Measurements from ENCODE around the gene ADGRG7. TPM values are rescaled to one million over a fixed set of nuclear protein-coding genes. Genes with fewer than 3 reads are reported as not detected.

The ADGRG7 gene
- total and polyA plus RNA-seq, 7 experiments from 2014 or later = not detected

DNA sequence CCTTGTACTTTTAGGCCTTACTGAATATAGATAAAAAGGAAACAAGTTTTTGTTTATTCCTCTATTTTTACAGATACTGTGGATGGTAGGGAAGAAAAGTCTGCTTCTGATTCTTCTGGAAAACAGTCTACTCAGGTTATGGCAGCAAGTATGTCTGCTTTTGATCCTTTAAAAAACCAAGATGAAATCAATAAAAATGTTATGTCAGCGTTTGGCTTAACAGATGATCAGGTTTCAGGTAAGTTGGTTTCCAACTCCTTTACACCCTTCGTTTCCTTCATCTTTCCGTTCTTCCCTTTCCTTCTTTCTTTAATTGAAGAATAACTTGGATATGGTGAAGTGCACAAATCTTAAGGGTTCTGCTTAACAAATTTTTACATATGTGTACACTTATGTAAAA, 123.0 kb downstream of the ADGRG7 start:
- DNase-seq (no peak), ATAC-seq (no peak)
- ChIA-PET CTCF (no interaction called here), POLR2A (interaction anchor here (0.7 kb wide), 1 partner anchor 14 kb away, joined by 3 read pairs; no protein-coding TSS in a partner anchor)
- Histone ChIP-seq H3K4me1 (ENCODE audit: control insufficient read depth in 2 of 2, insufficient read depth in 2 of 2, low read length in 2 of 2) (no peaks in the 10 kb centered on the region), H3K36me3 (ENCODE audit: control insufficient read depth in 2 of 3, insufficient read depth in 3 of 3, low read length in 3 of 3) (peaks cover 0 to 59% (median 16%) of the 10 kb centered on the region in 3 experiments), H3K9me3 (ENCODE audit: control insufficient read depth in 2 of 3, low read length in 3 of 3) (no peaks in the 10 kb centered on the region), H3K27me3 (ENCODE audit: control insufficient read depth in 2 of 2, insufficient read depth in 2 of 2, low read length in 2 of 2) (no peaks in the 10 kb centered on the region), H3K4me3 (ENCODE audit: low read length) (no peak overlapping the region), H3K27ac (ENCODE audit: low read depth, low read length) (no peak overlapping the region)
- intact Hi-C loops (cut with micrococcal nuclease) = loop anchor here (2.0 to 5.0 kb wide), 2 partner anchors 14 to 80 kb away; no protein-coding TSS in a partner anchor
- H3K9me3 Mint-ChIP-seq = no peaks in the 10 kb centered on the region
- peaks cover 7 to 25% (median 16%) of the 10 kb centered on the region in 7 donors for H3K4me1 Mint-ChIP-seq
- H3K27me3 Mint-ChIP-seq = no peaks in the 10 kb centered on the region
- no peak overlapping the region for H3K27ac Mint-ChIP-seq
- no peak overlapping the region for H3K4me3 Mint-ChIP-seq
- peaks cover 15 to 61% (median 30%) of the 10 kb centered on the region in 5 donors for H3K36me3 Mint-ChIP-seq

DNA sequence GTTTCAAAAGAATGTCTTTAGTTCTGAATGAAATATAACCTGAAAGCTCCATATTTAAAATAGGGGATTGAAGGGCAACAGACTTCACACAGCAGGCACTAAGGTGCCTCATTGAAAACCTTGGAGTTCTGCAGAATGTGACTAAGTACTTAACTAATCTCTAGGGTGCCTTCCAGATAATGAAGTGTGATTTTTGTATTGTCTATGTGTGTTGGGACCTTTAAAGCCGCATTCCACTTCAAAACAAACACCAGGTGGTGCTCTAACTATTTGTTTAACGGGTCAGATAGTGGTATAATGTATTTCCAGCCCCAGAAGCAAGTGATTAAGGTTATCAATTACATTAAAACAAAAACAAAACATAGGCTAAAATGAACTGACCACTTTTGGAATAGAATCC, 127.9 kb downstream of the ADGRG7 start:
- Histone ChIP-seq H3K27ac (ENCODE audit: low read depth, low read length) (no peak overlapping the region), H3K27me3 (ENCODE audit: control insufficient read depth in 2 of 2, insufficient read depth in 2 of 2, low read length in 2 of 2) (no peaks in the 10 kb centered on the region), H3K9me3 (ENCODE audit: control insufficient read depth in 2 of 3, low read length in 3 of 3) (no peaks in the 10 kb centered on the region), H3K4me3 (ENCODE audit: low read length) (no peak overlapping the region), H3K36me3 (ENCODE audit: control insufficient read depth in 2 of 3, insufficient read depth in 3 of 3, low read length in 3 of 3) (peaks cover 3 to 81% (median 23%) of the 10 kb centered on the region in 3 experiments), H3K4me1 (ENCODE audit: control insufficient read depth in 2 of 2, insufficient read depth in 2 of 2, low read length in 2 of 2) (no peaks in the 10 kb centered on the region)
- ATAC-seq (no peak), DNase-seq (peak in 3 of 9 donors; percentile 1 to 11 (median 4))
- Mint-ChIP-seq H3K36me3 (peaks cover 11 to 51% (median 25%) of the 10 kb centered on the region in 5 donors), H3K9me3 (no peaks in the 10 kb centered on the region), H3K4me1 (peaks cover 4 to 16% (median 11%) of the 10 kb centered on the region in 7 donors), H3K27ac (no peak overlapping the region), H3K27me3 (no peaks in the 10 kb centered on the region), H3K4me3 (no peak overlapping the region)
- intact Hi-C loops (cut with micrococcal nuclease) = loop anchor here (1.0 to 5.0 kb wide), 3 partner anchors 59 to 899 kb away; no protein-coding TSS in a partner anchor
- ChIA-PET CTCF (no interaction called here), POLR2A (interaction anchor here (0.7 kb wide), 1 partner anchor 238 kb away, joined by 4 read pairs; no protein-coding TSS in a partner anchor)

DNA sequence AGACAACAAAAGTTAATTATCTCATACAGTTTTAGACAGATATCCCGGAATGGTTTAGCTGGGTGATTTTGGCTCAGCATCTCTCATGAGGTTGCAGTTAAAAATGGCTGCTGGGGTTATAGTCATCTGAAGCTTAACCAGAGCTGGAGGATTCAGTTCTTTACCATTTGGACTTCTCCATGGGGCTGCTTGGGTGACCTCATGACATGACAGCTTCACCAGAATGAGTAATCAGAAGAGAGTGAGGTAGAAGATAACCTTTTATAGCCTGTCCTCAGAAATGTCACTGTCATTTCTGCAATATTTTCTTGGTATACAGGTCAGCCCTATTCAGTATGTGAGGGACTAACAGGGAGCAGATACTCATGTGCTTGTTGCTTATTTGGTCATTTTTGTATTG, 130.8 kb downstream of the ADGRG7 start:
- ChIA-PET POLR2A (no interaction called here), CTCF (interaction anchor here (0.6 kb wide), 1 partner anchor 17 kb away, joined by 5 read pairs; no protein-coding TSS in a partner anchor)
- peaks cover 3 to 87% (median 23%) of the 10 kb centered on the region in 3 experiments for H3K36me3 ChIP-seq (ENCODE audit: control insufficient read depth in 2 of 3, insufficient read depth in 3 of 3, low read length in 3 of 3)
- H3K4me1 ChIP-seq (ENCODE audit: control insufficient read depth in 2 of 2, insufficient read depth in 2 of 2, low read length in 2 of 2) = no peaks in the 10 kb centered on the region
- no peaks in the 10 kb centered on the region for H3K9me3 Mint-ChIP-seq
- no peaks in the 10 kb centered on the region for H3K27me3 ChIP-seq (ENCODE audit: control insufficient read depth in 2 of 2, insufficient read depth in 2 of 2, low read length in 2 of 2)
- no peak overlapping the region for H3K27ac ChIP-seq (ENCODE audit: low read depth, low read length)
- no peak for DNase-seq
- H3K36me3 Mint-ChIP-seq = peaks cover 15 to 48% (median 27%) of the 10 kb centered on the region in 5 donors
- intact Hi-C loops (cut with micrococcal nuclease) = loop anchor here in 1 of 2 donors (10.0 kb wide), 1 partner anchor 645 kb away; no protein-coding TSS in a partner anchor
- no peaks in the 10 kb centered on the region for H3K9me3 ChIP-seq (ENCODE audit: control insufficient read depth in 2 of 3, low read length in 3 of 3)
- H3K4me3 Mint-ChIP-seq = no peak overlapping the region
- H3K4me1 Mint-ChIP-seq = peaks cover 0 to 11% (median 4%) of the 10 kb centered on the region in 7 donors
- H3K4me3 ChIP-seq (ENCODE audit: low read length) = no peak overlapping the region
- ATAC-seq = no peak
- no peak overlapping the region for H3K27ac Mint-ChIP-seq
- H3K27me3 Mint-ChIP-seq = no peaks in the 10 kb centered on the region

DNA sequence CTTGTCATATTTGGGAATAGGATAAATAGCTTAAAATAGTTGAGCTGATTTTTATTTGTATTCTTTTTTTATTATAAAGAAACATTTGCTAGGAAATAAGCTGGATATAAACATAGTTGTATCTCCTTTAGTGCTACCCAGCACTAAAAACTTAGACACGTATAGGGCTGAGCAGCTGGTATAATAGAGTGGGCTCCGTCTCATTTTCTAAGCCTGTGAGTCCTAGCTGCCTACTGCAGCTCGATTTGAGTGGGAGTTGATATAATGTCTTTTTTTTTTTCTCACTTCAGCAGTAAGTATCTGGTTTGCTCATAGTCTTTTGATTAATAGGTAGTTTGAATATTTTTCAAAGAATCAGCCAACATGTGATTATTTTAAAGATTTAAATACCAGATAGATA, 134.1 kb downstream of the ADGRG7 start:
- Mint-ChIP-seq H3K36me3 (peaks cover 5 to 57% (median 24%) of the 10 kb centered on the region in 5 donors), H3K27ac (no peak overlapping the region), H3K9me3 (no peaks in the 10 kb centered on the region), H3K4me3 (no peak overlapping the region), H3K4me1 (peaks cover 0 to 4% (median 0%) of the 10 kb centered on the region in 7 donors), H3K27me3 (no peaks in the 10 kb centered on the region)
- ChIA-PET POLR2A (no interaction called here), CTCF (no interaction called here)
- H3K4me1 ChIP-seq (ENCODE audit: control insufficient read depth in 2 of 2, insufficient read depth in 2 of 2, low read length in 2 of 2) = no peaks in the 10 kb centered on the region
- H3K36me3 ChIP-seq (ENCODE audit: control insufficient read depth in 2 of 3, insufficient read depth in 3 of 3, low read length in 3 of 3) = peaks cover 16 to 77% (median 20%) of the 10 kb centered on the region in 3 experiments
- ATAC-seq (no peak), DNase-seq (no peak)
- no peaks in the 10 kb centered on the region for H3K9me3 ChIP-seq (ENCODE audit: control insufficient read depth in 2 of 3, low read length in 3 of 3)
- no peaks in the 10 kb centered on the region for H3K27me3 ChIP-seq (ENCODE audit: control insufficient read depth in 2 of 2, insufficient read depth in 2 of 2, low read length in 2 of 2)
- H3K27ac ChIP-seq (ENCODE audit: low read depth, low read length) = no peak overlapping the region
- no peak overlapping the region for H3K4me3 ChIP-seq (ENCODE audit: low read length)
- intact Hi-C loops (cut with micrococcal nuclease) = loop anchor here in 1 of 2 donors (10.0 kb wide), 1 partner anchor 641 kb away; no protein-coding TSS in a partner anchor

DNA sequence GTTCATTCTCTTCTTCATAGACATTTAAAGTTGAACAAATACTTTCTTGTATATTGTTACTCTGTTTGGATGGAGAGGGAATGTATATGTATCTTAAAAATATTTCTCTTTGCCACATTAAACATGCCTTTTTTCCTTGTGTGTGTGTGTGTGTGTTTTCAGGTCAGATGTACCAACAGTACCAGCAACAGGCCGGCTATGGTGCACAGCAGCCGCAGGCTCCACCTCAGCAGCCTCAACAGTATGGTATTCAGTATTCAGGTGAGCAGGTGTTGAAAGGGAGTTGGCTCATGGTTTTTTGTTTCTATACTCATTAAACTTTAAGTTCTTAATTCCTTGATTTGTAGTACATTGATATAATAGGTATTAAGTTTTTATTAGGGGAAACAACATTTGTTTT, 135.3 kb downstream of the ADGRG7 start:
- Histone ChIP-seq H3K9me3 (ENCODE audit: control insufficient read depth in 2 of 3, low read length in 3 of 3) (no peaks in the 10 kb centered on the region), H3K36me3 (ENCODE audit: control insufficient read depth in 2 of 3, insufficient read depth in 3 of 3, low read length in 3 of 3) (peaks cover 14 to 78% (median 20%) of the 10 kb centered on the region in 3 experiments), H3K27me3 (ENCODE audit: control insufficient read depth in 2 of 2, insufficient read depth in 2 of 2, low read length in 2 of 2) (no peaks in the 10 kb centered on the region), H3K27ac (ENCODE audit: low read depth, low read length) (no peak overlapping the region), H3K4me3 (ENCODE audit: low read length) (no peak overlapping the region), H3K4me1 (ENCODE audit: control insufficient read depth in 2 of 2, insufficient read depth in 2 of 2, low read length in 2 of 2) (no peaks in the 10 kb centered on the region)
- intact Hi-C loops (cut with micrococcal nuclease) = loop anchor here in 1 of 2 donors (10.0 kb wide), 1 partner anchor 640 kb away; no protein-coding TSS in a partner anchor
- Mint-ChIP-seq H3K4me1 (no peaks in the 10 kb centered on the region), H3K9me3 (no peaks in the 10 kb centered on the region), H3K36me3 (peaks cover 8 to 59% (median 26%) of the 10 kb centered on the region in 5 donors), H3K27ac (no peak overlapping the region), H3K4me3 (no peak overlapping the region), H3K27me3 (no peaks in the 10 kb centered on the region)
- ChIA-PET POLR2A (no interaction called here), CTCF (no interaction called here)
- ATAC-seq (no peak), DNase-seq (no peak)

Other genes with a start within 250 kb of the ADGRG7 start
- gene TOMM70, start 208.5 kb upstream of the ADGRG7 start, total RNA-seq = 10 to 100 TPM; 18.3 to 43.7 (median 35.5) TPM
- 10 to 100 TPM; 20.5 to 22.6 TPM for gene TOMM70, start 208.5 kb upstream of the ADGRG7 start, polyA plus RNA-seq
- 1 to 10 TPM in 4 of 5 experiments, under 1 TPM in 1; 0.82 to 2.4 (median 1.6) TPM for gene LNP1, start 208.1 kb upstream of the ADGRG7 start, total RNA-seq
- under 1 TPM; 0.37 to 0.92 TPM for gene LNP1, start 208.1 kb upstream of the ADGRG7 start, polyA plus RNA-seq
- under 1 TPM; 0.11 to 0.44 (median 0.21) TPM for gene TMEM45A, start 117.0 kb upstream of the ADGRG7 start, total RNA-seq
- gene TMEM45A, start 117.0 kb upstream of the ADGRG7 start, polyA plus RNA-seq = not detected
- 10 to 100 TPM; 40.8 to 72.2 (median 45.6) TPM for gene TFG, start 99.9 kb downstream of the ADGRG7 start, total RNA-seq
- gene TFG, start 99.9 kb downstream of the ADGRG7 start, polyA plus RNA-seq = 10 to 100 TPM; 41.6 to 53.8 TPM